ENCODE data around the gene GGT5.
"Not testable (repeated sequence)": the region's sequence is repeated elsewhere in the genome, so short reads cannot be mapped to it uniquely, and the experiment has no call there.

The GGT5 gene

DNA sequence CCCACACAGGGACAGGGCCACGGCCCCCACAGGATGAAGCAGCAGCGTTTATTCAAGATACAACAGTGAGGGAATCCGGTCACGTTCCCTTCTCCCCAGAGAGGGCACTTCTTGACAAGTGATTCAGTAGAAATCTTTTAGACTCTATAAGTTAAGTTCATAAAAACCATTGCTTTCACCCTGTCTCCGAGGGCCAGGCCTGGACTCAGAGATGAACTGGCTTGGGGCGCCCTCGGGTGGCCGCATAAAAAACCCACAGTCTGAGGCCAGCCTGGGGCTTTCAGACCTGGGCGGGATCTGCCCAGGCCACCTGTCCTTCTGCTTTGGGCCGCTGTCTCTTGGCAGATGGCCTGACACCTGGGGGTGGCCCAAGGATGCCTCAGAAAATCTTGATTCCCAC lies 14.6 kb upstream of the GGT5 start:
- DNase-seq, result peak; percentile 69

DNA sequence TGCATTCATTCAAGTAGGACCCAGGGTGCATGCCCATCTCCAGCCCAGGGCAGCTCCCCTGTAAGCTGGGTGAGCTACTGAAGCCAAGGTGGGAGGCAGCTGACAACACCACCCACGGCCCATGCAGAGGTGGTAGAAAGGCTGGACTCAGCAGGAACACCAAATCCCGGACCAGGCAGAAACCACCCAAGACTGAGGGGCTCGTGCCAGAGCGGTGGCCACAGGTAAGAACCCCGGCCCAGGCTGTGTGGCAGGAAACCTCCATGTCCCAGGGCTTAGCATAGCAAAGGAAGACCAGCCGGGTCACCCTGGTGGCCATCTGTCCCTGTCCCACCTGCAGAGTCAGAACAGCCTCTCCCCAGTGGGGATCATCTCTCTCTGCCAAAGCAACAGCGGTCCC lies 11.9 kb upstream of the GGT5 start:
- not testable (repeated sequence) for DNase-seq

DNA sequence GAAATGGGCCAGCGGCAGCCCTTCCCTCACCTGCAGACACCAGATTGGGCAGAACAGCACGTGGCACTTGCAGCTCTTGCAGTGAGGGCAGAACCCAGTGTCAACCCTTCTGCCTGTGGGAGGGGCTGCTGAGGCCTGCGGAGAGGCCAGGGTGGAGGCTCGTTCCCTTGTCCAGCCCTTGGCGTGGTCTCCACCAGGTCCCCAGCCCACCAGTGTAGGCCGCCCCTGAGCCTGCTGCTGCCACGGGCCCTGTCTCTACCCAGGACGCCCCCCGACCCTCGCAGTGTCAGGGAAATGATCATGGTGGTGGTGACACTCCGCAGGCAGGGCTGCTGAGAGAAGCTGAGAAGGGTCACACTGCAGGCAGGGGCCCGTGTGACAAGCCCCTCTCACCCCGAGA lies 11.3 kb upstream of the GGT5 start:
- DNase-seq, result not testable (repeated sequence)

DNA sequence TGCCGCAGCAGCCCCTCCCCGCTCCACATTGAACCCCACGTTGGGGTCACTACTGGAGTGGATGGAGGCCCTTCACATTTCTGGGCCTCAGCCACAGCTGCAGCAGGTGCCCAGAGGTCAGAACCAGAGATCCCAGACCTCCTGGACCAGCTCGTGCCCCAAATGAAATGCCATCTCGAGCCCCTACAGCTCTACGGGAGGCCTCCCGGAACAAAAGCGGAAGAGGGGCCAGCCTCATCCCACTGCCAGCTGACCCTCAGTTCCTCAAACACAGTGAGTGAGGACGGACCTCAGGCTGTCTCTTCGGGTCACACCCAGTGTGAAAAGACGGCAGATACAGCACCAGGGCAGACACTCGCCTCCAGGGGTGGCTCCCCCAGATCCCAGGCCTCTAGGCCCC lies 8.2 kb upstream of the GGT5 start:
- not testable (repeated sequence) for DNase-seq

DNA sequence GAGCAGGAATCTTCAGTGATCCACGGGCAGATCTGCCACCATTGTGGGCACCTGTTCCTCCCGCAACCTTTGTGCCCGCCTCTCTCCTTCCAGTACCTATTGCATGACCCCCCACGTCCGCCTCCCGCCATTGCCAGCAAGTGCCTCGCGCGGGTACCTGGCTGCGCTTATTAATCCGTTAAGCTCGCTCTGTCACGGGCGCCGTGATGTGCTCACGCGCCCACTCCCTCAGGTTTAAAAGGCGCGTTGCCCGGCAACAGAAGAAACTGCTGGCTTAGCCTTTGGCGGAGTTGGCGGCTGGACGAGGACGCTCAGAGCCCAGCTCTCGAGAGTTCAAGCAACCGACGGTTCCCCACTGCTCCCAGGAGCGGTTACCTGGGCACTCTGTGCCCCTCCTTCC lies 6.4 kb upstream of the GGT5 start:
- DNase-seq, result not testable (repeated sequence)

DNA sequence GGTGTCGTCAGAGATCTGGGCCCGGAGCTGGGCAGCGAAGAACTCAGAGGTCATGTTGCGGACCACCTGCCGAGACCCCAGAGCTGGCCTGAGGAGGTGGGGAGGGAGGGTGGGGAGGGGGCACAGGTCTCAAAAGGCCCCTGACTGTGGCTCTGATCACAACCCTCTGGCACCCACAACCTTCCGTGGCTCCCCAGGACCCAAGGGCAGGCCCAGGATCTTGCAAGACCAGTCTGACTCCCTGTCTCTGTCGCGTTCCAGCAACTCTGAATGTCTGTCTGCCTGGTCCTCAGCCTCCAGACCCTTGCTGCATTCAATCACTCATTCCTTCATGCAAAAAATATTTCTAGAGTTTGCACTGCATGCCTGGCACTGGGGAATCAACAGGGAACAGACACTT lies 4.5 kb upstream of the GGT5 start:
- DNase-seq, result not testable (repeated sequence)

DNA sequence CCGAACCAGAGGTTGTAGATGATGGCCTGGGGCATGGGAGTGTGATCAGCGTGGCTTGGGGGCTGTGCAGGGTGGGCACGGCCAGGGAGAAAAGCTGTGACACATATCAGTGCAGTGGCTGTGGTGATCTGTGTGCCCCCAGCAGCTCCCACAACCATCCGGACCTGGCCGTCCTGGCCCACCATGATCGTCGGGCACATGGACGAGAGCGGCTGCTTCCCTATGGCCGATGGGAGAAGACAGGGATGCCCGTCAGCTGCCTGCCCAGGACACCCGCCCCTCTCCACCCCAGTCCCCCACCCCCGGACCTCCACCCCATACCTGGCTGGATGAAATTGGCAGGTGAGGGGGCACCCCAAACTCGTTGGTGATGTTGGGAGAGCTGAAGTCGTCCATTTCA lies 3.7 kb upstream of the GGT5 start:
- DNase-seq, result not testable (repeated sequence)

DNA sequence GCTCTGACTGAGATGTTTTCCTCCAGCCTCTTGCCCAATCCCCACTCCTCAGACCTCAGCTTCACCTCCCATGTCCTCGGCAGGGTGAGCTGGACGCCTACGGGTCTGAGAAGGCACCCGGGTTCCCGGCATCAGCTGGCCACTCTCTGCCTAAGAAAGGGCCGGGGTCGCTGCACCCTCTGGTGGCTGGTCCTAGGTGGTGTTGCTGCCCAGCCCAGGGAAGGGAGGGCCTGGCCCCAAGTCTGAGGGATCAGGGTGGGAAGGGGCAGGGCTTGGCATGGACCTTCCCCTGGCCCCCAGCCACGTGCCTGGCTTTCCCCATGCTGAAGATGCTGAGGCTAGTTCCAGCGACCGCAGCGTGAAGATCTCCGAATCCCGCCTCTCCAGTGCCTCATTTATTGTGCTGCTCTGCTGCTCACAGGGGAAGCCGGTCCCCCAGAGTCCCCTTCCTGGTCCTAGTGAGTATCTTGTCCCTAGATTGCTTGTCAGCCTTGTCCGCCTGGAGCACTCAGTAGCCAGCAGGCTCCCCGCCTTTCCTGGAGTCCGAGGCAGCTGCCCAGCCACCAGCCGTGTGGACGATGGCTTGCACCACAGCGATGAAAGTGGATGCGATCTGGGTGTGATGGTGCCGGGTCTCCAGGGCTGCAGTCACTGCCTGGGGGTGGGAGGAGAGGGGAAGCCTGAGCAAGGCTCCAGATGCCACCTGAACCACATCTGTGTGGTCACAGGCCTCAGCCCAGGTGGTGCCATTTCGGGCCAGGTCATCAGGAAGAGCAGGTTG lies 2.9 kb upstream of the GGT5 start:
- peak; percentile 93 for DNase-seq

DNA sequence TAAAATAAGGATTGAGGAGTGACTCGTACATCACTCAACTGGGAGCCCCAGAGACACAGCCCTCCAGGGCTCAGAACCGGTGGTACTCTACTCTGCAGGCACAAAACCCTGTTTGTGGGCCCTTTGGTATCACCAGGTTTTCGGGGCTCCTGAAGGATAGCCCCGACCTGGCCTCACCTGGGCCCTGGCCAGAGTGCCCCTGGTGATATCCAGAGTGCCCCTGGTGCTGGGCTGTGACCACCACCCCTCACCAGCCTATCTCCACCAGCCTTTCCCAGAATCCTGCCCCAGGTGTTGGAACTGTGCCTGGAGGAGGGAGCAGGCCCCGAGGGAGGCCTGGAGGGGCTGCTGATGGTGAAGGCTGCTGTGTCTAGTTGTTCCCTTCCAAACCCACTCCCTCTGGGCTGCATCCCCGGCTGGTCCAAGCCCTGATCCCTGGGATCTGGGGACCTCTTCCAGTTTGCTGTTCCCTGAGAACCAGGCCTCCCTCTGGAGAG lies 2.2 kb upstream of the GGT5 start:
- DNase-seq, result no peak

DNA sequence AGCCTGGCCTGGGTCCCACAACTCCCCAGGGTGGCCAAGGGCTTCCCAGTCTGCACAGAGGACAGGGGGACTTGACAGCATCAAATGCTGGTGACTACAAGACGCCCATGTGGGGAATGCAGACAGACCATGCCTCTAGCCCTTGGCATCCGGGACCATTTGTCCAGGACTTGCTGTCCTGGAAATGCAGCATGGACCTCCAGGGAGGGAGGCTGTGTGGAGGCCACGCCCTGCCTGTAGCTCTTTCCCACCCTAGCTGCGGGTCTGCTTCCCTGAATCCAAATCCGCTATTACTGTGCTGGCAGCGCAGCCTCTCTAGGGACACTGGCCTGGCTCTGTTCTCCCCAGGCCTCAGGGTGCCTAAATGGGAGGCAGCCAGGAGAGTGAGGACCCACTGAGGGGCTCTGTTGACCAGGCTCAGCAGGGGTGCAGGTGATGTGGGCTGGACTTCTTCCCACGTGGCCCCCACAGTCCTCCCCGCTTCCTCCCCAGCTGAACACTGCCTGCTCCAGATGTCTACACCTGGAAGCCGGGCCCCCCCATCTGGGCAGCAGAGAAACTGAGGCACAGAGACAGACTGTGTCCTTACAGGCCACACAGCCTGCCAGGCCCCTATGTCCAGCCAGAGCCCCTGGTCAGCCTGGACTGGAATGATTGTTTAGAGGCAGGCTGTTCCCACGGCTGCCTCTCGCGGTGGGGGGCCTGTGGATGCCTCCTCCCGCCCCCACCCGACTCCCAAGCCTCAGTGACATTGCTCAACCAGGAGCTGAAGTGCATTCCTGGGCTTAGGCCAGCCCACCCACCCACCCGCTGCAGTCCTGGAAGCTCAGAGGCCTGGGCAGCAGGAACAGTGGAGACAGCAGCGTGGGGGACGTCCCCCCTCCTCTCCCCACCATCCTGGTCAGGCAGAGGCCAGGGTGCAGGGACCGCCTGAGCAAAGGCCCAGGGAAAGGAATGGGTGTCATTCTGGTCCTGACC lies 991 bp upstream of the GGT5 start:
- peak; percentile 78 for DNase-seq

DNA sequence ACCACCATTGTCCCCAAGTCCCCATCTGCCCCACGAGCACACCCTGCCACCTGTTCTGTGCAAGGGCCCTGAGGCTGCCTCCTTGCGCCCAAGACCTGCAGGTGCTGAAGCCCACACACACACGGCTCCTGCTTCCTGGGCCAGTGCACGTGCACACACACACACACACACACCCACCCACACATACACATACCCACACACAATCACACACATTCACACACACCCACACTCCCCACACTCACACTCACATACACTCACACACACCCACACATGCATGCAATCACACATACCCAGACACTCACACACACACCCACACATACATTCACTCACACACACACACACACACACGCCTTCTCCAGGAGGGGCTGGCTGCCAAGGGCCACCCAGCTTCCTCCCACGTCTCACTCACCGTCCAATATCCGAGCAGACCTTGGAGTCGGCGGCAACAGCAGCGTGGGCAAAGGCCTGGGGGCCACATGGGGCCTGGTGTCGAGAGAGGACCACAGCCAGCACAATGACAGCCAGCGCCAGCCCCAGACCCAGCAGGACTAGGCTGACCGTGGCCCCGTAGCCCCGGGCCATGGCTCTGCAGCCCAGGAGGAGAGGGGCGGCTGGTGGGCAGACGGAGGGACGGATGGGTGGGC lies 616 bp downstream of the GGT5 start:
- DNase-seq, result peak; percentile 54

DNA sequence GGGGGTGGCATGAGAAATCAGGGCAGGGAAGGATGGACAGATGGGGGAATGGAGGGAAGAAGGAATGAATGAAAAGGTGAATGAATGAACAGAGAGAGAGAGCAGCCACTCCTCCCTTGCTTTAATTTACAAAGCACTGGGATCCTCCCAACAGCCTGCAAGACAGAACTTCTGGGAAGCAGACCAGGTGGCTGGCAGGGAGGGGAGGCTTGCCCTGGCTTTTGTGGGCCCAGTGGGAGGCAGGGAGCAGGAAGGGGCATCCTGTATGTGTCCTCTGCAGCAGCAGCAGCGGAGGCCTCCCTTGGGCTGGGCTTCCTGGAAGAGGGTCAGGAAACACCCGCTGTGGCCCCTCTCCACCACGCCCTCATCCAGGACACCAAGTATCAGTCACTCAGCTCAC lies 1.5 kb downstream of the GGT5 start:
- DNase-seq, result peak; percentile 41

DNA sequence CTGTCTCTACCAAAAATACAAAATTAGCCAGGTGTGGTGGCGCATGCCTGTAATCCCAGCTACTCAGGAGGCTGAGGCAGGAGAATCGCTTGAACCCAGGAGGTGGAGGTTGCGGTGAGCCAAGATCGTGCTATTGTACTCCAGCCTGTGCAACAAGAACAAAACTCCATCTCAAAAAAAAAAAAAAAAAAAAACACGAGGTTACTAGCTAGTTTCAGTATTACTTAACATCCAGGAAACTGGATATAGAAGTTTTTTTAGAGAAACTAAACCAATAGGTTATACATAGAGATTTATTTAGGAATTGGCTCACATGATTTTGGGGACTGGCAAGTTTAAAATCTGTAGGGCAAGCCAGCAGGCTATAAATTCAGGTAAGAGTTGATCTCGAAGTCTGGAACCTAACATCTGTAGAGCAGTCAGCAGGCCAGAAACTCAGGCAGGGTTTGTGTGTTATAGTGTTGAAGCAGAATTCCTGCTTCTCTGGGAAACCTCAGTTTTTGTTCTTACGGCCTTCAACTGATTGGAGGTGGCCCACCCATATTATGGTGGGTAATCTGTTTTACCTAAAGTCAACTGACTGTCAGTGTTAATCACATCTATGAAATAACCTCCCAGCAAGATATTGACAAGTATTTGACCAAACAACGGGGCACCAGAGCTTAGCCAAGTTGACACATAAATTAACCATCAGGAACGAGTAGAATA lies 3.7 kb downstream of the GGT5 start:
- DNase-seq, result not testable (repeated sequence)

DNA sequence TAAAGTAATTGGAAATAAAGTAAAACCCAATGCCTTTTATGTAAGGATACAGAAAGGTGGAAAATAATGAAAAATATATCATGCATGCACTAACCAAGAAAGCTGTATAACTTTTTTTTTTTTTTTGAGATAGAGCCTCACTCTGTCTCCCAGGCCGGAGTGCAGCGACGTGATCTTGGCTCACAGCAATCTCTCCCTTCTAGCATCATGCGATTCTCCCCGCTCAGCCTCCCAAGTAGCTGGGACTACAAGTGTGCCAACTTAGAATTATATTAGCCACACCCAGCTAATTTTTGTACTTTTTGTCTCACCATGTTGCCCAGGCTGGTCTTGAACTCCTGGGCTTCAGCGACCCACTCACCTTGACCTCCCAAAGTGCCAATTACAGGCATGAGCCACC lies 4.5 kb downstream of the GGT5 start:
- no peak for DNase-seq

DNA sequence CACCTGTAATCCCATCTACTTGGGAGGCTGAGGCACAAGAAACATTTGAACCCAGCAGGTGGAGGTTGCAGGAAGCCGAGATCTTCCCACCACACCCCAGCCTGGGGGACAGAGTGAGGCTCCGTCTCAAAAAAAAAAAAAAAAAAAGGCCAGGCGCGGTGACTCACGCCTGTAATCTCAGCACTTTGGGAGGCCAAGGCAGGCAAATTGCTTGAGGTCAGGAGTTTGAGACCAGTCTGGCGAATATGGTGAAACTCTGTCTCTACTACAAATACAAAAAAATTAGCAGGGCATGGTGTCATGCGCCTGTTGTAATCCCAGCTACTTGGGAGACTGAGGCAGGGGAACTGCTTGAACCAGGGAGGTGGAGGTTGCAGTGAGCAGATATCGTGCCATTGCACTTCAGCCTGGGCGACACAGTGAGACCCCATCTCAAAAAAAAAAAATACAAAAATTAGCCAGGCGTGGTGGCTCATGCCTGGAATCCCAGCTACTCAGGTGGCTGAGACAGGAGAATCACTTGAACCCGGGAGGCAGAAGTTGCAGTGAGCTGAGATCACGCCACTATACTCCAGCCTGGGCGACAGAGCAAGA lies 6.7 kb downstream of the GGT5 start:
- DNase-seq, result not testable (repeated sequence)

DNA sequence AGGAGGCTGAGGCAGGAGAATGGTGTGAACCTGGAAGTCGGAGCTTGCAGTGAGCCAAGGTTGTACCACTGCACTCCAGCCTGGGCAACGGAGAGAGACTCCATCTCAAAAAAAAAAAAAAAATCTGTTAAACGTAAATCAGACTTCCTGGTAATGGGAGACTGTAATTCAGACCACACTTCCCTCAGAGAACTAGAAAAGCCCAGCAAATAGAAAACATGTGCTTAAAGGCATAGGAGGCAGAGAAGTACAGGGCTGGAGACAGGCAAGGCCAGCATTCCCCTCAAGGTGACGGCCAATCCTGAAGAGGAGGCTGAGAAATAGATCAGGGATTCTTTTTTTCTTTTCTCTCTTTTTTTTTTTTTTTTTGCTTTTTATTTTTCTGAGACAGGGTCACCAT lies 8.2 kb downstream of the GGT5 start:
- no peak for DNase-seq

DNA sequence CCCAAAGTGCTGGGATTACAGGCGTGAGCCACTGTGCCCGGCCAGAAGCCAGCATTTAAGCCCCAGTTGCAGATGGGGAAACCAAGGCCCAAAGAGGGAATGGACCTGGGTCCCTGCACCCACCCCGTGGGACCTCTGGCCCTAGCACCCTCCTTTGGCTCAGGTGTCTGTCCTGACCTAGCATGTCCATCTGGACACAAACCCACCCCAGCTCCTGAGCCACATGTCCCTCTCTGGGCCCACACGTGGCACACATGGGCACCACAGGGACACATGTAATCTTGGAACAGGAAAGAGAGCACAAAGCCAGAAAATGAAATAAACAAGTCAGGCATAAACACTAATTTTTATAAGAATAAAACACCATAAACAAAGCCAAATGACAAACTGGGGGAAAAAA lies 9.6 kb downstream of the GGT5 start:
- DNase-seq, result no peak

DNA sequence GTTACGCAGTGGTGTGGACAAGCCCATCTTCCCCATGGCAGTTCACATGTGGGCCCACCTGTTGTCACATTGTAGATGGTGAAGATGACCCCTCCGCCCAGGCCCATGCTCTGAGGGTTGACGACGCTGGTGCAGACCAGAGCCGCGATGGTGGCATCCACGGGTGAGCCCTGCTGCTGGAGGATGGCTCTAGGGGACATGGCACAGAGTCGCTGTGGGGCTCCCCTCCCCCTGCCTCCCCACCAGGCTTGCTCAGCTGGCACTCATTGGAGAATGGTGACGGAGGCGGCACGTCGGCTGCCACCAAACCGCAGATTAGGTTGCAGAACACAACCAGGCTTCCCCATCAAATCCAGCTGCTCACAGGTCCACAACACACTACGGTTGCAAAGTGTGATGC lies 11.1 kb downstream of the GGT5 start:
- DNase-seq, result no peak

DNA sequence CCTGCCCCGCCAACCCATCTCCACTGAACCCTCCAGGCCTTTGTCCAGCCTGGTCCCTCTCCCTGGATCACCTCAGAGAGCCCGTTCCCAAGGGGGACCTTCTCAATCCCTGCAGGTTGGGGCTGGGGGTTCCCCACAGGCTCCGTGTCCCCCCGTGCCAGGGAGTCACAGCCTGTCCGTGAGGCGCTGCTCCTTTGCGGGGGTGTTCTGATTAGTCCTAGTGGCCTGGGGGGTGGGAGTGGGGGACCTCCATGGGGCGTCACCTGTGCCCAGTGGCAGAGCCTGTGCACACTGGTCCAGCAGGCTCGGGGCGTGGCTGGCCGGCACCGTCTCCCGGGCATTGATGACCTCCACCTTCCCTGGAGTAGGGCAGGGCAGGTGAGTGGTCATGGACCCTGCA lies 11.6 kb downstream of the GGT5 start:
- no peak for DNase-seq

DNA sequence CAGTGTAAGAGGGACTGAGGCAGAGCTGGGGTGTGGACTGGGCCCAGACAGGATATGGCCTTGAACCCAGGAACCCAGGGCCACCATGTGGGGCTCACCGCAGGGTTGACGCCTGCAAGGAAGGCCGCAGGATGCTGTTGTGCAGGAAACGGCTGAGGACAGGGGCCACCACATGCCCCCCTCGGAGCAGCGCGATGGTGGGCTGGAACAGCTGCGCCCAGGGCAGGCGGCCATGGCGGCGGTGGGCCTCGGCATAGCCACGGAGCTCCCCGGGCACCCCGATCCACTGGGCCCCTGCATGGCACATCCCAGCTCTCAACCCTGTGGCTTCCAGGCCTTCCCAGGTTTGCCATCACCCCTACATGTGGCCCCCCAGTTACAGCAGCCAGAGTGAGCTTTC lies 12.2 kb downstream of the GGT5 start:
- DNase-seq, result no peak

DNA sequence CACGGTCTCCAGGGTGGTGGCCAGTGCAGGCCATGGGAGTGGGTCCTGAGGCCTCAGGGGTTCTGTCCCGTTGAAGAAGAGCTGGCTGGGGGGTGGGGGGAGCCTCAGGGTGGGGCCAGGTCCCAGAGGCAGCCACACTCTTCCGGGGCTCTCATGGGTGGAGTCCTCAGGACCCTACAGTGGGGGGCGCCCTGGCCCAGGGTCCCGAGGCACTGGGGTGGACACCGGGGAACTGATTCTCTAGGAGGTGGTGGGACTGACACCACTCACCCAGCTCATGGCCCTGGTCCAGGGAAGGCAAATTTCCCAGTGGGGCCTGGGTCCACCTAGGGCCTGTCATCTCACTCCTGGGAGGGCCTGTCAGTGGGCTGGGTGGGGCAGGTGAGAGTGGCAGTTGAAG lies 12.8 kb downstream of the GGT5 start:
- DNase-seq, result no peak

DNA sequence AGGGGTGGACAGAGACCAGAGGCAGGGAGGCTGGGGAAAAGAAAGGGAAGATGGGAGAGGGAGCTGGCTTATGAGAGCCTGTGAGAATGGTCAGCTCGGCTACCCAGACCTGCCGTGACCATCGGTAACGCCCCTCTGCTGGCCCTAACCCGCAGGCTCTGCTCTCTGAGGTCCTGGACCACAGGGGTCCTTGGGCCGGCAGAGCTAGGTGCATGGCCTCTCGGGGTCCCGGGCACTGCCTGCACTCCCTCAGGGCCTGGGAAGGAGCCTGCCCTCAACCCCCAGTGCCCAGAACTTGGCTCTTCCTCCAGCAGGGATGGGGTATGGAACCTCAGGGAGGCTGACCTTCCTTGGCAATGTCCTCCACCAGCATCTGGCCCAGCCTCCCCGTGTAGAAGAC lies 13.2 kb downstream of the GGT5 start:
- DNase-seq, result no peak

All from right hindlimb (tissue), 1 donor.